Measurements from ENCODE around the gene RAB7B.
"Not testable (repeated sequence)": the region's sequence is repeated elsewhere in the genome, so short reads cannot be mapped to it uniquely, and the experiment has no call there.

The RAB7B gene

DNA sequence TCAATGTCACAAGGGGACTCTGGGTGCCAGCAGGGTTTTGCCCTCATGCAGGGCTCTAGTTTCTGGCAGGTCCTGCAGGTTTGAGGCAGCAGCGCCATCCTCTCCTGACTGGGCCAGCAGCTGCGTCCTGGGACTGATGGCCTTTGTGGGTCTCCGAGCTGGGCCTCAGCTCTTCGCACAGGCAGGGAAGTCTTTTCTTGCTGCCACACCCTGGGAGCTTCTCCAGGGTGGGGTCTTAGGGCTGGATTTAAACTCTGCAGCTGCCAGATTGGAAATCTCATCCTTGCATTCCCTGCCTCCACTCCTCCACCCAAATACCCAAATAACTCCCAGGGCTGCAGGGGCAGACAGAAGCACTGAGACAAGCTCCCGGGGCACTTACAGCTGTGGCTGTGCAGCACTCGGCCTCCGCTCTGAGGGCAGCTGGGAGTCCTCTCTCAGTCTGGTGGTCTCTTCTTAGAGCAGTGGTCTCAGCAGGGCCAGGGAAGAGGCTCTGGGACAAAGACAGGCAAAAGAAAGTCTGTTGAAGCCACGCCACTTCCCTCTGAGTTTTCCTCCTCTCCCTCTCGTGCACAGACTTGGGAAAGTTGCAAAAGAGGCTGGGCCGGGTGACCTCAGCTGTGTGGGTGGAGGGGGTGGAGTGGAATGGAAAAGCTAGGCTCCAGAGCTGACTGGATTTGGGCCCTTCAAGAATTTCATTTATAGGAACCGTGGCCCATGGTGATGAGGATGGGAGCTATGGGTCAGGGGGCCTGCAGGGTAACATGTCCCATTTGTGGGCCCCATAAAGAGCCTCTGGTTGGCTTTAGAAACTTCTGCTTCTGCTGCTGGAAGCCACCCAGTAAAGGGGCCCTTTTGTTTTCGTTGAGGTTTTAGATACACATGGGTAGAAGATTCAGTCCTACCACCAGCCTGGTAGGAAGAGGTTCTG, at the start of gene RAB7B:
Gene RAB7B (minus strand): TSS at position 525 of the 931 bp plus-strand sequence. CDS start 9,260 bp downstream, outside the sequence.
- Histone ChIP-seq H3K9ac (ENCODE audit: low read length) (no peak within 1 kb of the TSS; the same call in 1 of the 2 replicates), H3K79me2 (ENCODE audit: low read length) (peaks cover 8% of the 10 kb centered on the region; the same call in 1 of the 2 replicates), H4K20me1 (ENCODE audit: insufficient read depth, low read length) (no peaks in the 10 kb centered on the region), H3K36me3 (replicated peaks; ENCODE audit: low read depth, low read length) (no peaks in the 10 kb centered on the region), H2AFZ (ENCODE audit: low read depth, low read length) (no peak within 1 kb of the TSS; the same call in 1 of the 2 replicates), H3K4me2 (ENCODE audit: low read length) (peak within 1 kb of the TSS; percentile 84), H3K4me1 (ENCODE audit: low read length) (peaks cover 42% of the 10 kb centered on the region), H3K27ac (ENCODE audit: low read length) (peak within 1 kb of the TSS; percentile 54), H3K4me3 (ENCODE audit: low read length) (no peak within 1 kb of the TSS), H3K27me3 (ENCODE audit: low read depth, low read length) (no peaks in the 10 kb centered on the region), H3K9me3 (ENCODE audit: insufficient read depth, low read length) (no peaks in the 10 kb centered on the region)
- TF ChIP-seq, protein P1, sequence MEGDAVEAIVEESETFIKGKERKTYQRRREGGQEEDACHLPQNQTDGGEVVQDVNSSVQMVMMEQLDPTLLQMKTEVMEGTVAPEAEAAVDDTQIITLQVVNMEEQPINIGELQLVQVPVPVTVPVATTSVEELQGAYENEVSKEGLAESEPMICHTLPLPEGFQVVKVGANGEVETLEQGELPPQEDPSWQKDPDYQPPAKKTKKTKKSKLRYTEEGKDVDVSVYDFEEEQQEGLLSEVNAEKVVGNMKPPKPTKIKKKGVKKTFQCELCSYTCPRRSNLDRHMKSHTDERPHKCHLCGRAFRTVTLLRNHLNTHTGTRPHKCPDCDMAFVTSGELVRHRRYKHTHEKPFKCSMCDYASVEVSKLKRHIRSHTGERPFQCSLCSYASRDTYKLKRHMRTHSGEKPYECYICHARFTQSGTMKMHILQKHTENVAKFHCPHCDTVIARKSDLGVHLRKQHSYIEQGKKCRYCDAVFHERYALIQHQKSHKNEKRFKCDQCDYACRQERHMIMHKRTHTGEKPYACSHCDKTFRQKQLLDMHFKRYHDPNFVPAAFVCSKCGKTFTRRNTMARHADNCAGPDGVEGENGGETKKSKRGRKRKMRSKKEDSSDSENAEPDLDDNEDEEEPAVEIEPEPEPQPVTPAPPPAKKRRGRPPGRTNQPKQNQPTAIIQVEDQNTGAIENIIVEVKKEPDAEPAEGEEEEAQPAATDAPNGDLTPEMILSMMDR (IDR thresholded peaks at IDR 0.05; ENCODE audit: low read depth, low read length): no peak
- TF ChIP-seq EZH2phosphoT487 (IDR thresholded peaks at IDR 0.05; ENCODE audit: low read depth): no peak

- H4K20me1 ChIP-seq (ENCODE audit: insufficient read depth, low read length); H2AFZ ChIP-seq (ENCODE audit: low read depth, low read length); H3K27me3 ChIP-seq (ENCODE audit: low read depth, low read length); H3K9me3 ChIP-seq (ENCODE audit: insufficient read depth, low read length): not testable (repeated sequence)
- Histone ChIP-seq H3K79me2 (ENCODE audit: low read length) (peaks cover 86% of the 10 kb centered on the region), H3K27ac (ENCODE audit: low read length) (peak overlapping the region; percentile 96), H3K9ac (ENCODE audit: low read length) (peak overlapping the region; percentile 98), H3K4me1 (ENCODE audit: low read length) (peaks cover 62% of the 10 kb centered on the region), H3K36me3 (replicated peaks; ENCODE audit: low read depth, low read length) (peaks cover 55% of the 10 kb centered on the region), H3K4me2 (ENCODE audit: low read length) (peak overlapping the region; percentile 84), H3K4me3 (ENCODE audit: low read length) (peak overlapping the region; percentile 80)
These were observed 49.2 kb upstream of the RAB7B start for GRCh38 chr1:206052231-206052865.

DNA sequence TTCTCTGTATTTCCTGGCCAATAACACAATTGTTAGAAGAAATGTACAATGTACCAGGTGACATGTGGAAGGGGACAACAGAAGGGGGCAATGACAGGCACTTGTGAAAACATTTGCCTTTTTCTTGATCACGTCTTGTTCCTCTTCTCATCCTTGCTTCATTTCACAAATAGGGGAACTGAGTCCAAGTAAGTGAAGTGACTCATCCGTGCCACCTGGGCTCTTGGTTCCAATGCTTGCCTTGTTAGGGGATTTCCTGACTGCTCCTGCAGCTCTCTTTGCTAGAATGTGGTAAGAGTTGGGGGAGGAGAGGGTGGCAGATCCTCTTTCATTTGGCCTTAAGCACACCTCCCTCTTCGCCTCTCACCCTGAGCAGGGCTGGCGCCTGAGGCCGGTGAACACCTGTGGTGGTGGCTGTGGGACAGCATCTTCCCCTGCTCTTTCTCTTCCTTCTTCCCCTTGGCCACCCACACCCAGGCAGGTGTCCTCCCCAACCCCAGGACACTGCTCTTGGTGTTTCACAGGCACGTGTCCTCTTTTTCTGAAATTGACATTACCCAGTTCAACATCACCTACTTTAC, 47.5 kb upstream of the RAB7B start:
- Histone ChIP-seq H3K9ac (ENCODE audit: low read length) (peak overlapping the region; percentile 98), H3K36me3 (replicated peaks; ENCODE audit: low read depth, low read length) (peaks cover 45% of the 10 kb centered on the region), H3K9me3 (ENCODE audit: insufficient read depth, low read length) (no peaks in the 10 kb centered on the region), H3K4me1 (ENCODE audit: low read length) (peaks cover 62% of the 10 kb centered on the region), H3K4me3 (ENCODE audit: low read length) (peak overlapping the region; percentile 75), H4K20me1 (ENCODE audit: insufficient read depth, low read length) (no peaks in the 10 kb centered on the region), H3K27me3 (ENCODE audit: low read depth, low read length) (no peaks in the 10 kb centered on the region), H3K79me2 (ENCODE audit: low read length) (peaks cover 86% of the 10 kb centered on the region), H3K27ac (ENCODE audit: low read length) (peak overlapping the region; percentile 96), H3K4me2 (ENCODE audit: low read length) (peak overlapping the region; percentile 84), H2AFZ (ENCODE audit: low read depth, low read length) (no peak overlapping the region)
- no peak; the same call in 1 of the 2 replicates for TF ChIP-seq EZH2phosphoT487 (IDR thresholded peaks at IDR 0.05; ENCODE audit: low read depth)
- TF ChIP-seq, protein P1 (IDR thresholded peaks at IDR 0.05; ENCODE audit: low read depth, low read length): peak; percentile 23

- TF ChIP-seq, protein P1 (IDR thresholded peaks at IDR 0.05; ENCODE audit: low read depth, low read length): no peak
- no peak for TF ChIP-seq EZH2phosphoT487 (IDR thresholded peaks at IDR 0.05; ENCODE audit: low read depth)
- no peaks in the 10 kb centered on the region for H3K27me3 ChIP-seq (ENCODE audit: low read depth, low read length)
- peak overlapping the region; percentile 95 for H3K9ac ChIP-seq (ENCODE audit: low read length)
- no peaks in the 10 kb centered on the region for H3K9me3 ChIP-seq (ENCODE audit: insufficient read depth, low read length)
- peak overlapping the region; percentile 69 for H3K4me2 ChIP-seq (ENCODE audit: low read length)
- no peaks in the 10 kb centered on the region for H4K20me1 ChIP-seq (ENCODE audit: insufficient read depth, low read length)
- H3K4me3 ChIP-seq (ENCODE audit: low read length): peak overlapping the region; percentile 45
- H3K27ac ChIP-seq (ENCODE audit: low read length): peak overlapping the region; percentile 96
- H2AFZ ChIP-seq (ENCODE audit: low read depth, low read length): no peak overlapping the region
- H3K4me1 ChIP-seq (ENCODE audit: low read length): peaks cover 62% of the 10 kb centered on the region
- H3K36me3 ChIP-seq (replicated peaks; ENCODE audit: low read depth, low read length): peaks cover 40% of the 10 kb centered on the region
- peaks cover 86% of the 10 kb centered on the region for H3K79me2 ChIP-seq (ENCODE audit: low read length)
These were observed 46.9 kb upstream of the RAB7B start for GRCh38 chr1:206049919-206050600.

All from OCI-LY3 (cell line).